Activated B cell treated with CpG ODN at 0.5 μM for 24 hours (primary cell): Measurements from ENCODE around the gene ADD1. TPM values are rescaled to one million over a fixed set of nuclear protein-coding genes. Genes with fewer than 3 reads are reported as not detected.

ENCODE experiments used
- ATAC-seq: fragments of 200-7000 bp; cut with Tn5 transposase; one replicate; pipeline ENCODE4 v1.10.0; 2021; ENCODE audit warnings: low read depth, mild to moderate bottlenecking, moderate library complexity
- CTCF ChIA-PET: fragments of 350-600 bp; sonication (Branson Sonifier 250); formaldehyde crosslinking; loops from one replicate; lab custom pipeline; 2021; ENCODE audit warnings: antibody characterized with exemption; lab: Charles Lee
- POLR2A ChIA-PET: fragments of 350-600 bp; sonication (Branson Sonifier 250); formaldehyde crosslinking; loops from one replicate; lab custom pipeline; 2021; ENCODE audit warnings: antibody characterized with exemption; lab: Charles Lee
- DNase-seq: peaks from one replicate; pipeline ENCODE4 v3.0.0; 2022
- H3K27ac Mint-ChIP-seq: one replicate; pipeline ENCODE4 v1.8.0; 2020; ENCODE audit warnings: mixed read lengths
- H3K27me3 Mint-ChIP-seq: one replicate; pipeline ENCODE4 v1.8.0; 2021; ENCODE audit warnings: mixed read lengths
- H3K36me3 Mint-ChIP-seq: one replicate; pipeline ENCODE4 v1.8.0; 2021; ENCODE audit warnings: low read depth, mixed read lengths
- H3K4me1 Mint-ChIP-seq: one replicate; pipeline ENCODE4 v1.8.0; 2021; ENCODE audit warnings: mixed read lengths
- H3K4me3 Mint-ChIP-seq: one replicate; pipeline ENCODE4 v1.8.0; 2020; ENCODE audit warnings: mild to moderate bottlenecking, mixed read lengths
- H3K9me3 Mint-ChIP-seq: one replicate; pipeline ENCODE4 v1.8.0; 2020; ENCODE audit warnings: mixed read lengths
- intact Hi-C: fragments of 100-400 bp; cut with micrococcal nuclease; formaldehyde crosslinking; loops from one replicate; pipeline ENCODE4 v1.15.1; 2024
- total RNA-seq: library from RNA; stranded (reverse); gene quantifications from 2 replicates; pipeline ENCODE4 v1.2.3, GENCODE V29; 2022
- TF ChIP-seq, protein P1 (sequence below): fragments of 200-600 bp; IDR thresholded peaks from one replicate; pipeline ENCODE4 v1.8.0; 2022; ENCODE audit warnings: antibody characterized with exemption, mild to moderate bottlenecking

ADD1 gene
- total RNA-seq, 1 donor from 2014 or later = 340 TPM

DNA sequence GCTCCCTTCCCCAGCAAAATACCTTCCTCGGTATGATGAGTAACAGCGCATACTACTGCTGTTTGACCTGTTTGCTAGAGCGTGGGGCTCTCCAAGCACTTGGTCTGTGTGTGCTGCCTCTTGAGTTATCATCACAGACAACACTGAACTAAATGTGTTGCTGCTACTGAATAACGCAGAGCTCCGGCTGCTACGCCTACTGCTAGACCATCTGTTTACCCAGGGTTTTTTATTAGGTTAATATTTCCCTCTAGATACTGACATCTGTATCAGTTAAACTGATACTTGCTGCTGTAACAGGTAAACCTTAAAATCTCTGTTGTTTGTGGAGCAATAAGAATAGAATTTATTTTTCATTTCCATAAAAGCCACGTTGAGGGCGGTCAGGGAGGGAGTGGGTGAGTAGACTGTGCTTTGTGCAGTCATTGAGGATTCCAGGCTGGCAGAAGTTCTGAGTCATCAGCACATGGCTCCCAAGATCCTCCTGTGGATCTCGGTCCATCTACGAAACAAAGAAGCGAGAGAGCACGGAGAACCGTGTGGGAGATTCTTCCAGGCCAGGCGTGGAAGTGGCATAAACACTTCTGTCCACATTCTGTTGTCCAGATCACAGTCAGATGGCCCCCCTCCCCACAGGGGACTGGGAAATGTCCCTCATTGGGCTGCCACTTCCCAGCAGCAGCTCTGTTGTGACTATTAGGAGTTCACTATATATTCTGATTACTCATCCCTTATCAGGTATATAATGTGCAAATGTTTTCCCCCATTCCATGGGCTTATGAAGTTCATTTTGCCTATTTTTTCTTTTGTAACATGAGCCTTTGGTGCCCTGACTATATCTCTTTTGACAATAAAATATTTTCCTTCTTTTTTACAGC is 133.8 kb downstream of the ADD1 start:
- CTCF ChIA-PET = interaction anchor here (0.5 to 1.8 kb wide), 13 partner anchors 9 to 227 kb away, joined by 3 to 10 read pairs (median 4); partner anchors contain the start of genes GRK4 and NOP14
- Mint-ChIP-seq H3K27me3 (no peaks in the 10 kb centered on the region), H3K9me3 (peaks cover 6% of the 10 kb centered on the region), H3K27ac (no peak overlapping the region), H3K36me3 (no peaks in the 10 kb centered on the region), H3K4me1 (peaks cover 4% of the 10 kb centered on the region), H3K4me3 (no peak overlapping the region)
- ATAC-seq (no peak), DNase-seq (no peak)
- TF ChIP-seq, protein P1, sequence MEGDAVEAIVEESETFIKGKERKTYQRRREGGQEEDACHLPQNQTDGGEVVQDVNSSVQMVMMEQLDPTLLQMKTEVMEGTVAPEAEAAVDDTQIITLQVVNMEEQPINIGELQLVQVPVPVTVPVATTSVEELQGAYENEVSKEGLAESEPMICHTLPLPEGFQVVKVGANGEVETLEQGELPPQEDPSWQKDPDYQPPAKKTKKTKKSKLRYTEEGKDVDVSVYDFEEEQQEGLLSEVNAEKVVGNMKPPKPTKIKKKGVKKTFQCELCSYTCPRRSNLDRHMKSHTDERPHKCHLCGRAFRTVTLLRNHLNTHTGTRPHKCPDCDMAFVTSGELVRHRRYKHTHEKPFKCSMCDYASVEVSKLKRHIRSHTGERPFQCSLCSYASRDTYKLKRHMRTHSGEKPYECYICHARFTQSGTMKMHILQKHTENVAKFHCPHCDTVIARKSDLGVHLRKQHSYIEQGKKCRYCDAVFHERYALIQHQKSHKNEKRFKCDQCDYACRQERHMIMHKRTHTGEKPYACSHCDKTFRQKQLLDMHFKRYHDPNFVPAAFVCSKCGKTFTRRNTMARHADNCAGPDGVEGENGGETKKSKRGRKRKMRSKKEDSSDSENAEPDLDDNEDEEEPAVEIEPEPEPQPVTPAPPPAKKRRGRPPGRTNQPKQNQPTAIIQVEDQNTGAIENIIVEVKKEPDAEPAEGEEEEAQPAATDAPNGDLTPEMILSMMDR = no peak
- POLR2A ChIA-PET = interaction anchor here (0.6 to 0.8 kb wide), 2 partner anchors 8 to 15 kb away, joined by 3 to 8 read pairs; partner anchors contain the start of genes GRK4 and NOP14
- intact Hi-C loops = loop anchor here (1.0 kb wide), 1 partner anchor 60 kb away; no protein-coding TSS in a partner anchor

Other genes starting within 250 kb of the ADD1 start
- gene TNIP2, start 87.5 kb upstream of the ADD1 start, total RNA-seq = 79.1 and 83.2 TPM in 2 replicates
- gene SH3BP2, start 50.8 kb upstream of the ADD1 start, total RNA-seq = 40.4 and 43.2 TPM in 2 replicates
- 56.3 and 57.3 TPM in 2 replicates for gene NOP14, start 119.6 kb downstream of the ADD1 start, total RNA-seq
- gene GRK4, start 119.7 kb downstream of the ADD1 start, total RNA-seq = 1.4 and 2.1 TPM in 2 replicates
- not detected in 2 replicates for gene HTT-AS, start 230.7 kb downstream of the ADD1 start, total RNA-seq
- gene HTT, start 230.8 kb downstream of the ADD1 start, total RNA-seq = 239 and 242 TPM in 2 replicates